Stimulated activated naive CD8-positive, alpha-beta T cell treated with anti-CD3 and anti-CD28 coated beads, Interleukin-15, amount 100 ng/mL, for 72 hours (primary cell): ENCODE results near the gene PDLIM1.
"Not testable (repeated sequence)": the region's sequence is repeated elsewhere in the genome, so short reads cannot be mapped to it uniquely, and the experiment has no call there.

Source experiments
- ATAC-seq: fragments of 150-1000 bp; cut with Tn5 transposase; 2 replicates; pipeline ENCODE4 v1.10.0; 2021; ENCODE audit warnings: mild to moderate bottlenecking, moderate library complexity
- DNase-seq, 2 donors: peaks; one replicate each; pipeline ENCODE4 v3.0.0; 2021 to 2022
- H3K27ac Mint-ChIP-seq, 2 donors: one replicate each; pipeline ENCODE4 v1.8.0; 2022; ENCODE audit warnings: mild to moderate bottlenecking in 2 of 2, mixed read lengths in 2 of 2, moderate library complexity in 2 of 2
- H3K27me3 Mint-ChIP-seq: one replicate; pipeline ENCODE4 v1.8.0; 2022; ENCODE audit warnings: mixed read lengths
- H3K4me1 Mint-ChIP-seq: one replicate; pipeline ENCODE4 v1.8.0; 2022; ENCODE audit warnings: mild to moderate bottlenecking, mixed read lengths
- H3K4me3 Mint-ChIP-seq, 2 donors: one replicate each; pipeline ENCODE4 v1.8.0; 2022; ENCODE audit warnings: mild to moderate bottlenecking in 2 of 2, mixed read lengths in 2 of 2, moderate library complexity in 1 of 2
- H3K9me3 Mint-ChIP-seq, 2 donors: one replicate each; pipeline ENCODE4 v1.8.0; 2022; ENCODE audit warnings: mixed read lengths in 2 of 2

The PDLIM1 gene

DNA sequence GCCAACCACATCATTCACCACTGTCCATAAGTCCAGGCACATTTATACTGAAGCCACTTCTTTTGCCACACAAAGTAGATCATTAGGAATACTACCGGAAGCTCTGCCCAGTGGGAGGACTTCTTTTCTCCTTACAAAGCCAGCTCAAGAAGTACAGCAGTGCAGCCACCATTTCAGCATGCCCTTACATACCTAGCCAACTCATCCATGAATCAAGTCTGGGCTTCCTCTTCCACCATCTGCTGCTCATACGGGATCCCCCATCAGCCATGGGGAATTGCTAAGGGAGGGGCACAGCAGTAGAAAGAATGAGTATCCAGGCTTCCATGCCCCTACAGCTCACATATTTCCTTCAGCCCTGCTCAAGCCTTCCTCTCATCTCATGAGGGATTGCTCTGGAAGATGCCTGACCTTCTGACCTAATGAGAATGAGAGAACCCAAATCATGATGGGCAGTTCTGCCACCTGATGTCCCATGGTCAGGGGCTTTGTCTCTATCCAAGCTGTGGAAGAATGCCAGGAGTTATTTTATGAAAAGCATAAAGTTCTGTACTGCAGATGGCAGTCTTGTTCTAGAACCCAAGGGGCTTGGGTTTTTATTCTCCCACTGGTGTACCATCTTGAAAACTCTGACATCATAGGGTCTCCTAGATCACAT, 57.3 kb downstream of the PDLIM1 start:
- peaks cover 0 to 4% of the 10 kb centered on the region in 2 donors for H3K9me3 Mint-ChIP-seq
- H3K4me1 Mint-ChIP-seq: peaks cover 47% of the 10 kb centered on the region
- peaks cover 17% of the 10 kb centered on the region for H3K27me3 Mint-ChIP-seq
- no peak for ATAC-seq
- H3K27ac Mint-ChIP-seq: peak overlapping the region in 1 of 2 donors; percentile 1
- DNase-seq: no peak
- H3K4me3 Mint-ChIP-seq: no peak overlapping the region

DNA sequence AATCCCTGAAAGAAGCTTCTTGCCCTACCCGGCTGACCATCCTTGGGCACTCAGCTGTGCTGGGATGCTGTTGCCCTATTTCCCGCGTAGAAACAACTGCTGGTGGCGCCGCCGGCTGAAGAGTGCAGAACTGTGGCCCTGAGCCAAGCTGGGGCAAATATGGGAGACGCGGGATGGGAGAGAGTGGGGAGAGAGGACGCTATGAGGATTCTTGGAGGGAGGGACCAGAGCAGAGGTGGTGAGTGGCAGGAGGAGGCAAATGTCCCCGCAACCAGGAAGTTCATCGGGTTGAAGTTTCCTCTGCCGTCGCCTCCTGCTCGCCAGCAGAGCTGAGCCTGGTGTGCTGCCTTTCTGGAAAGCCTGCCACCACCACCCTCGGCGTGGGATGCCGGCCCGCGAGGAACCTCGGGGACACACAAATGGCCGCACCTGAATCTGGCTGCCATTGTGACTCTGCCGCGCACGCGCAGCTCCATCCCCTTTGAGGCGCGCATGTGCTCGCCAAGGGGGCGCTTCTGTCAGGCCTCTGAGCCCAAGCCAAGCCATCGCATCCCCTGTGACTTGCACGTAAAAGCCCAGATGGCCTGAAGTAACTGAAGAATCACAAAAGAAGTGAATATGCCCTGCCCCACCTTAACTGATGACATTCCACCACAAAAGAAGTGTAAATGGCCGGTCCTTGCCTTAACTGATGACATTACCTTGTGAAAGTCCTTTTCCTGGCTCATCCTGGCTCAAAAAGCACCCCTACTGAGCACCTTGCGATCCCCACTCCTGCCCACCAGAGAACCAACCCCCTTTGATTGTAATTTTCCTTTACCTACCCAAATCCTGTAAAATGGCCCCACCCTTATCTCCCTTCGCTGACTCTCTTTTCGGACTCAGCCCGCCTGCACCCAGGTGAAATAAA, 59.9 kb downstream of the PDLIM1 start:
- Mint-ChIP-seq H3K4me3 (peak overlapping the region; percentile 78 to 80), H3K27me3 (peaks cover 11% of the 10 kb centered on the region), H3K4me1 (peaks cover 25% of the 10 kb centered on the region), H3K27ac (peak overlapping the region; percentile 48 to 94)
- ATAC-seq (peak; percentile 71), DNase-seq (peak; percentile 57 to 65)
- not testable (repeated sequence) for H3K9me3 Mint-ChIP-seq

GRCh38 chr10:95229724-95230627, 60.8 kb downstream of the PDLIM1 start:
- ATAC-seq: no peak
- Mint-ChIP-seq H3K27ac (peak overlapping the region; percentile 48 to 94), H3K27me3 (peaks cover 11% of the 10 kb centered on the region), H3K4me1 (peaks cover 16% of the 10 kb centered on the region), H3K4me3 (peak overlapping the region; percentile 78 to 80), H3K9me3 (peaks cover 0 to 4% of the 10 kb centered on the region in 2 donors)
- no peak for DNase-seq

GRCh38 chr10:95228934-95229723, 61.7 kb downstream of the PDLIM1 start:
- ATAC-seq, H3K9me3 Mint-ChIP-seq, H3K4me3 Mint-ChIP-seq, DNase-seq: not testable (repeated sequence)
- Mint-ChIP-seq H3K27ac (peak overlapping the region in 1 of 2 donors; percentile 64), H3K27me3 (peaks cover 11% of the 10 kb centered on the region), H3K4me1 (peaks cover 13% of the 10 kb centered on the region)

DNA sequence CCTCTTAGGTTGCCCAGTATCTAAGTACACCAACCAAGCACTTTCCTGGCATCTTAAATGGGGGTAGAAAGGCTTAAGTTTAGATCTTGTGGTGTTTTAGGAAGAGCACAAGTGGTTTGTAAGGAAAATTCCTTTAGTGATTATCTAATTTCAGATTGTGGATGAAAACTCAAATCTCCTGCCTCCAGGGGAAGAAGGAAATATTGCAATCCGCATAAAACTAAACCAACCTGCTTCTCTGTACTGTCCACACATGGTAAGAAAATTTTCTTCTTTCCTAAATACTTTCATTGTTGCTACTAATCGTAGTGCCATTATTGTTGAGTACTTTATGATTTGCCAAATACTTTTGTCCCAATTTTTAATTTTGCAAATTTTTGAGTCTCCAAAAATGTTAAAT, 65.7 kb downstream of the PDLIM1 start:
- H3K9me3 Mint-ChIP-seq: no peaks in the 10 kb centered on the region
- H3K4me3 Mint-ChIP-seq: no peak overlapping the region
- no peaks in the 10 kb centered on the region for H3K27me3 Mint-ChIP-seq
- H3K4me1 Mint-ChIP-seq: no peaks in the 10 kb centered on the region
- DNase-seq (no peak), ATAC-seq (no peak)
- H3K27ac Mint-ChIP-seq: no peak overlapping the region

- Mint-ChIP-seq H3K27ac (no peak overlapping the region), H3K4me1 (no peaks in the 10 kb centered on the region), H3K4me3 (no peak overlapping the region), H3K27me3 (no peaks in the 10 kb centered on the region), H3K9me3 (no peaks in the 10 kb centered on the region)
- ATAC-seq (no peak), DNase-seq (no peak)
Measured at GRCh38 chr10:95221124-95221523, 69.7 kb downstream of the PDLIM1 start.

- Mint-ChIP-seq H3K27ac (no peak overlapping the region), H3K4me3 (no peak overlapping the region), H3K9me3 (no peaks in the 10 kb centered on the region), H3K4me1 (no peaks in the 10 kb centered on the region), H3K27me3 (no peaks in the 10 kb centered on the region)
- ATAC-seq (no peak), DNase-seq (no peak)
Measured at GRCh38 chr10:95220539-95220938, 70.3 kb downstream of the PDLIM1 start.

DNA sequence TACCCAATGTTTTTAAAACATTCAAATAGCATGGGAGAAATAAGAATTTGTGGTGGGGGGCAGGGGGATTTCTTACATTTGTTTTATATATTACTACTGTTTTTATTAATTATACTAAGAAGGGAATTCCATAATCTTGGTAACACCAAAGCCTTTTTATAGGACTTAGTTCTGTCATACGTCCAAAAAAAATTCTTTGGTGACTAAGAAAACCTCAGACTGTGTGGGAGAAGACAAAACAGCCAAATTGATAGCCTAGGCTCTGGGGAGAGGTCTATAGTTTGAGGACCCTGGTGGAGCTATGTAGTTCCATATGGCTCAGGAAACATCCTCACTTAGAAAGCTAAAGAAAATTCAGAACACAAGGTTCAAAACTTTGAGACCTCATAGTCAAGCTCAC, 73.3 kb downstream of the PDLIM1 start:
- peaks cover 0 to 4% of the 10 kb centered on the region in 2 donors for H3K9me3 Mint-ChIP-seq
- H3K4me1 Mint-ChIP-seq: no peaks in the 10 kb centered on the region
- no peak overlapping the region for H3K27ac Mint-ChIP-seq
- DNase-seq: no peak
- H3K4me3 Mint-ChIP-seq: no peak overlapping the region
- H3K27me3 Mint-ChIP-seq: no peaks in the 10 kb centered on the region
- no peak for ATAC-seq

DNA sequence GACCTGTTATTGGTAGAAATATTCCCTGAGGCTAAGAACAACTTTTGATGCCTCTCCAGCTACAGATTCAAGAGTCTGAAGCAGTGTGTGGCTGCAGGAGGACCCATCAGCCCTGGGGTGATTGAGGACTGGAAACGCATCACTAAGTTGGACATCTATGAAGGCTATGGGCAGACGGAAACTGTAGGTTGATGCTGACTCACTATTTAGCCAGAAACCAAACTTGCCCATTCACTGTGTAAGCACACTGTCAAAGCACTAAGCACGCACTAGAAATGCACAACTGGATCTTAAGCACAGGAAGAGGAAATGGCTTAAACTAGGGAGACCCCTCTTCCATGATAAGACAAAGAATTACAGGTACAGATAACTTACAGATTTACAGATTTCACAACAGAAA, 76.0 kb downstream of the PDLIM1 start:
- no peaks in the 10 kb centered on the region for H3K4me1 Mint-ChIP-seq
- H3K9me3 Mint-ChIP-seq: peaks cover 0 to 4% of the 10 kb centered on the region in 2 donors
- DNase-seq (no peak), ATAC-seq (no peak)
- no peak overlapping the region for H3K4me3 Mint-ChIP-seq
- no peak overlapping the region for H3K27ac Mint-ChIP-seq
- H3K27me3 Mint-ChIP-seq: no peaks in the 10 kb centered on the region

DNA sequence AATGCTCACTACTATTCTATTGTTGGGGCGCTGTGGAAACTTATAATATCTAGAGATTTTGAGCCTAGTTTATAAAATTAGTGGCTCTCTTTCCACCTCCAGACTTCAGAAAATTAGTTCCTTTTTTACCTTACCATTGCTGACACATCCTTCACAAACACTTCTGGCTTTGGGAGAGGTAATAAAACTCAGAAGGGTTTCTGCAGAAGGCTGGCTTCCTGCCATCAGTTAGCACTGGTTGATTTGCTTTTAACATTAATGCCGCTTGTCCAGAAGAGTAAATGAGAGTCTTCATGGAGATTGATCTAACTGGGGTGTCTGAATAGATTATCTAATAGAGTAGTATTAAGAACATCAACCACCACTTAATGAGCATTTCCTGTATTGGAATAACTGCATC, 76.4 kb downstream of the PDLIM1 start:
- no peak overlapping the region for H3K4me3 Mint-ChIP-seq
- H3K9me3 Mint-ChIP-seq: peaks cover 0 to 4% of the 10 kb centered on the region in 2 donors
- ATAC-seq: no peak
- H3K4me1 Mint-ChIP-seq: no peaks in the 10 kb centered on the region
- no peak for DNase-seq
- no peak overlapping the region for H3K27ac Mint-ChIP-seq
- no peaks in the 10 kb centered on the region for H3K27me3 Mint-ChIP-seq

DNA sequence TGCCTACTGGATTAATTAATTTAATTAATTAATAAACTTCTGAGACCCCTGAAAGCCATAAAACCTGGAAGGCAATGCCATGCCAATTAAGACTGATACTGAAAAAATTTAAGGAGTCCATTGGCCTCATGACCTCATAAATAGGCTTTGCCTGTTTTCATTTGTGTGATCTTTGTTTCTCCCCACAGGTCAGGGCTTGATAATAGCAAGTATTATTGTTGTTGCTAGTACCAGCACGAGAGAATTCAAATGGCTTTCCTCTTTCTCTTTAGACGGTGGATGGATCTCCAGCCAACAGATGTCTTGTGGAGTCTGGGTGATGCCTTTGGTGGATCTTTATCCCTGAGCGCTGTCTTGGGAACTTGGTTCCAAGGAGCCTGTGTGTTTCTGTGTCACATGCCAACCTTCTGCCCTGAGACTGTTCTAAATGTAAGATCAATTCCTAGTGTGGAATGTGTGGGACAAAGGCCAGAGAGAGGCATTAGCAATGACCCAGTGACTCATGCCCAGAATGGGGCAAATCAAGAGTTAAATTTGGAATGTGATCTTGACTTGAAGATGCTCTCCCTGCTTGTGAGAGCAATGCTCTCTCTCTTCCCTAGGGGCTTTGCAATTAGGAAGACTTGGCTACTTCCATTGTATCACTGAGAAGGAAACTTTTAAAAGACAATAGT, 79.1 kb downstream of the PDLIM1 start:
- no peak for ATAC-seq
- Mint-ChIP-seq H3K27ac (no peak overlapping the region), H3K4me1 (no peaks in the 10 kb centered on the region), H3K27me3 (no peaks in the 10 kb centered on the region), H3K9me3 (peaks cover 0 to 4% of the 10 kb centered on the region in 2 donors), H3K4me3 (no peak overlapping the region)
- DNase-seq: no peak

- Mint-ChIP-seq H3K4me1 (no peaks in the 10 kb centered on the region), H3K9me3 (no peaks in the 10 kb centered on the region), H3K27me3 (no peaks in the 10 kb centered on the region), H3K4me3 (no peak overlapping the region), H3K27ac (no peak overlapping the region)
- no peak for DNase-seq
- ATAC-seq: no peak
Measured at GRCh38 chr10:95209509-95210127, 81.2 kb downstream of the PDLIM1 start.

GRCh38 chr10:95208702-95209391, 82.0 kb downstream of the PDLIM1 start:
- Mint-ChIP-seq H3K4me3 (no peak overlapping the region), H3K27ac (peak overlapping the region in 1 of 2 donors; percentile 68), H3K4me1 (no peaks in the 10 kb centered on the region), H3K27me3 (no peaks in the 10 kb centered on the region), H3K9me3 (no peaks in the 10 kb centered on the region)
- ATAC-seq: no peak
- DNase-seq: no peak
